ENCODE measurements around the gene CYP8B1. TPM values are rescaled to one million over a fixed set of nuclear protein-coding genes. Genes with fewer than 3 reads are reported as not detected.
A peak's percentile ranks its signal among the peaks of the same experiment; 100 is the strongest.

CYP8B1 gene
- total RNA-seq, 6 donors from 2014 or later: 0.13 to 0.14 TPM; not detected in 4

- Histone ChIP-seq H3K4me1 (no peaks in the 10 kb centered on the region), H3K9me3 (no peaks in the 10 kb centered on the region), H3K4me3 (no peak overlapping the region), H3K27me3 (no peaks in the 10 kb centered on the region), H3K36me3 (no peaks in the 10 kb centered on the region), H3K27ac (no peak overlapping the region)
- DNase-seq: peak in 1 of 2 donors; percentile 38
- 26 to 53% methylated on average over 4 to 5 of the region's 5 CpGs for WGBS, 2 donors
- no peak for ATAC-seq (ENCODE audit: low FRiP score in 2 of 2)
- TF ChIP-seq EP300 (IDR thresholded peaks at IDR 0.05) (no peak), CTCF (IDR thresholded peaks at IDR 0.05) (no peak), POLR2AphosphoS5 (IDR thresholded peaks at IDR 0.05) (no peak), POLR2A (IDR thresholded peaks at IDR 0.05) (no peak)
Observed at GRCh38 chr3:42871592-42872196, 4.0 kb downstream of the CYP8B1 start.

- H3K27ac ChIP-seq: no peak overlapping the region
- DNase-seq (no peak), ATAC-seq (ENCODE audit: low FRiP score in 2 of 2) (no peak)
- no peaks in the 10 kb centered on the region for H3K9me3 ChIP-seq
- no peaks in the 10 kb centered on the region for H3K27me3 ChIP-seq
- 82% methylated on average over 5 of the region's 5 CpGs for WGBS, 2 donors
- no peaks in the 10 kb centered on the region for H3K36me3 ChIP-seq
- TF ChIP-seq POLR2AphosphoS5 (IDR thresholded peaks at IDR 0.05): no peak
- no peak for TF ChIP-seq EP300 (IDR thresholded peaks at IDR 0.05)
- TF ChIP-seq POLR2A (IDR thresholded peaks at IDR 0.05): no peak
- no peak for TF ChIP-seq CTCF (IDR thresholded peaks at IDR 0.05)
- no peaks in the 10 kb centered on the region for H3K4me1 ChIP-seq
- H3K4me3 ChIP-seq: no peak overlapping the region
Observed at GRCh38 chr3:42868841-42869240, 6.8 kb downstream of the CYP8B1 start.

- no peak for DNase-seq
- H3K27me3 ChIP-seq: no peaks in the 10 kb centered on the region
- H3K4me3 ChIP-seq: no peak overlapping the region
- no peak for ATAC-seq (ENCODE audit: low FRiP score in 2 of 2)
- H3K27ac ChIP-seq: no peak overlapping the region
- H3K4me1 ChIP-seq: no peaks in the 10 kb centered on the region
- no peak for TF ChIP-seq POLR2A (IDR thresholded peaks at IDR 0.05)
- no peak for TF ChIP-seq POLR2AphosphoS5 (IDR thresholded peaks at IDR 0.05)
- TF ChIP-seq CTCF (IDR thresholded peaks at IDR 0.05): no peak
- no peak for TF ChIP-seq EP300 (IDR thresholded peaks at IDR 0.05)
- no peaks in the 10 kb centered on the region for H3K9me3 ChIP-seq
- 88 to 93% methylated on average over 7 of the region's 7 CpGs for WGBS, 2 donors
- no peaks in the 10 kb centered on the region for H3K36me3 ChIP-seq
Observed at GRCh38 chr3:42867138-42867537, 8.5 kb downstream of the CYP8B1 start.

- Histone ChIP-seq H3K36me3 (no peaks in the 10 kb centered on the region), H3K9me3 (no peaks in the 10 kb centered on the region), H3K4me1 (no peaks in the 10 kb centered on the region), H3K27me3 (no peaks in the 10 kb centered on the region), H3K4me3 (no peak overlapping the region), H3K27ac (no peak overlapping the region)
- TF ChIP-seq EP300 (IDR thresholded peaks at IDR 0.05) (no peak), CTCF (IDR thresholded peaks at IDR 0.05) (no peak), POLR2AphosphoS5 (IDR thresholded peaks at IDR 0.05) (no peak), POLR2A (IDR thresholded peaks at IDR 0.05) (no peak)
- no peak for ATAC-seq (ENCODE audit: low FRiP score in 2 of 2)
- no peak for DNase-seq
- WGBS, 2 donors: 93 to 95% methylated on average over 8 of the region's 8 CpGs
Observed at GRCh38 chr3:42865256-42865655, 10.4 kb downstream of the CYP8B1 start.

GRCh38 chr3:42864321-42864950 is 11.2 kb downstream of the CYP8B1 start:
- 93 to 94% methylated on average over 15 of the region's 15 CpGs for WGBS, 2 donors

More at GRCh38 chr3:42864321-42864950, 11.2 kb downstream of the CYP8B1 start:
- TF ChIP-seq POLR2A (IDR thresholded peaks at IDR 0.05): no peak
- H3K36me3 ChIP-seq: no peaks in the 10 kb centered on the region
- DNase-seq: no peak
- no peak for ATAC-seq (ENCODE audit: low FRiP score in 2 of 2)
- no peaks in the 10 kb centered on the region for H3K27me3 ChIP-seq
- H3K9me3 ChIP-seq: no peaks in the 10 kb centered on the region
- H3K4me3 ChIP-seq: no peak overlapping the region
- no peaks in the 10 kb centered on the region for H3K4me1 ChIP-seq
- H3K27ac ChIP-seq: no peak overlapping the region
